Activated B cell treated with CpG ODN at 0.5 μM for 24 hours (primary cell): ENCODE measurements around the gene TUT1. TPM values are rescaled to one million over a fixed set of nuclear protein-coding genes. Genes with fewer than 3 reads are reported as not detected.
A peak's percentile ranks its signal among the peaks of the same experiment; 100 is the strongest.
"Not testable (repeated sequence)": the region's sequence is repeated elsewhere in the genome, so short reads cannot be mapped to it uniquely, and the experiment has no call there.

ENCODE experiments used
- ATAC-seq: fragments of 200-7000 bp; cut with Tn5 transposase; one replicate; pipeline ENCODE4 v1.10.0; 2021; ENCODE audit warnings: low read depth, mild to moderate bottlenecking, moderate library complexity
- CTCF ChIA-PET: fragments of 350-600 bp; sonication (Branson Sonifier 250); formaldehyde crosslinking; loops from one replicate; lab custom pipeline; 2021; ENCODE audit warnings: antibody characterized with exemption; lab: Charles Lee
- POLR2A ChIA-PET: fragments of 350-600 bp; sonication (Branson Sonifier 250); formaldehyde crosslinking; loops from one replicate; lab custom pipeline; 2021; ENCODE audit warnings: antibody characterized with exemption; lab: Charles Lee
- DNase-seq: peaks from one replicate; pipeline ENCODE4 v3.0.0; 2022
- H3K27ac Mint-ChIP-seq: one replicate; pipeline ENCODE4 v1.8.0; 2020; ENCODE audit warnings: mixed read lengths
- H3K27me3 Mint-ChIP-seq: one replicate; pipeline ENCODE4 v1.8.0; 2021; ENCODE audit warnings: mixed read lengths
- H3K36me3 Mint-ChIP-seq: one replicate; pipeline ENCODE4 v1.8.0; 2021; ENCODE audit warnings: low read depth, mixed read lengths
- H3K4me1 Mint-ChIP-seq: one replicate; pipeline ENCODE4 v1.8.0; 2021; ENCODE audit warnings: mixed read lengths
- H3K4me3 Mint-ChIP-seq: one replicate; pipeline ENCODE4 v1.8.0; 2020; ENCODE audit warnings: mild to moderate bottlenecking, mixed read lengths
- H3K9me3 Mint-ChIP-seq: one replicate; pipeline ENCODE4 v1.8.0; 2020; ENCODE audit warnings: mixed read lengths
- intact Hi-C: fragments of 100-400 bp; cut with micrococcal nuclease; formaldehyde crosslinking; loops from one replicate; pipeline ENCODE4 v1.15.1; 2024
- total RNA-seq: library from RNA; stranded (reverse); gene quantifications from 2 replicates; pipeline ENCODE4 v1.2.3, GENCODE V29; 2022
- TF ChIP-seq, protein P1 (sequence below): fragments of 200-600 bp; IDR thresholded peaks from one replicate; pipeline ENCODE4 v1.8.0; 2022; ENCODE audit warnings: antibody characterized with exemption, mild to moderate bottlenecking

The TUT1 gene
- total RNA-seq, 1 donor from 2014 or later: 30.9 TPM

- intact Hi-C loops: loop anchor here (1.0 kb wide), 7 partner anchors 10 to 106 kb away; partner anchors contain the start of genes C11orf98, CSKMT, EML3 and GANAB
- CTCF ChIA-PET: interaction anchor here (0.6 to 2.7 kb wide), 7 partner anchors 10 to 197 kb away, joined by 3 to 16 read pairs (median 3); partner anchors contain the start of gene TUT1
- Mint-ChIP-seq H3K9me3 (no peaks in the 10 kb centered on the region), H3K27me3 (no peaks in the 10 kb centered on the region), H3K4me1 (peaks cover 19% of the 10 kb centered on the region), H3K4me3 (peak within 1 kb of the TSS; percentile 90), H3K27ac (peak within 1 kb of the TSS; percentile 93), H3K36me3 (peaks cover 42% of the 10 kb centered on the region)
- peak; percentile 92 for ATAC-seq
- peak; percentile 93 for DNase-seq
- POLR2A ChIA-PET: interaction anchor here (0.5 to 5.1 kb wide), 41 partner anchors 8 to 260 kb away, joined by 3 to 109 read pairs (median 5); partner anchors contain the start of genes C11orf98, CSKMT, EEF1G and EML3
- TF ChIP-seq, protein P1, sequence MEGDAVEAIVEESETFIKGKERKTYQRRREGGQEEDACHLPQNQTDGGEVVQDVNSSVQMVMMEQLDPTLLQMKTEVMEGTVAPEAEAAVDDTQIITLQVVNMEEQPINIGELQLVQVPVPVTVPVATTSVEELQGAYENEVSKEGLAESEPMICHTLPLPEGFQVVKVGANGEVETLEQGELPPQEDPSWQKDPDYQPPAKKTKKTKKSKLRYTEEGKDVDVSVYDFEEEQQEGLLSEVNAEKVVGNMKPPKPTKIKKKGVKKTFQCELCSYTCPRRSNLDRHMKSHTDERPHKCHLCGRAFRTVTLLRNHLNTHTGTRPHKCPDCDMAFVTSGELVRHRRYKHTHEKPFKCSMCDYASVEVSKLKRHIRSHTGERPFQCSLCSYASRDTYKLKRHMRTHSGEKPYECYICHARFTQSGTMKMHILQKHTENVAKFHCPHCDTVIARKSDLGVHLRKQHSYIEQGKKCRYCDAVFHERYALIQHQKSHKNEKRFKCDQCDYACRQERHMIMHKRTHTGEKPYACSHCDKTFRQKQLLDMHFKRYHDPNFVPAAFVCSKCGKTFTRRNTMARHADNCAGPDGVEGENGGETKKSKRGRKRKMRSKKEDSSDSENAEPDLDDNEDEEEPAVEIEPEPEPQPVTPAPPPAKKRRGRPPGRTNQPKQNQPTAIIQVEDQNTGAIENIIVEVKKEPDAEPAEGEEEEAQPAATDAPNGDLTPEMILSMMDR: no peak
Measured at GRCh38 chr11:62621567-62622470, 30.5 kb upstream of the TUT1 start, which contains the start of gene B3GAT3. Gene B3GAT3, minus strand, starts transcription at chr11:62621986. Its CDS starts 39 bp downstream, at chr11:62621947.

GRCh38 chr11:62621027-62621566, 29.8 kb upstream of the TUT1 start:
- H3K27me3 Mint-ChIP-seq: no peaks in the 10 kb centered on the region
- H3K9me3 Mint-ChIP-seq: no peaks in the 10 kb centered on the region
- peaks cover 19% of the 10 kb centered on the region for H3K4me1 Mint-ChIP-seq
- no peak for ATAC-seq
- TF ChIP-seq, protein P1: no peak
- H3K36me3 Mint-ChIP-seq: peaks cover 42% of the 10 kb centered on the region
- POLR2A ChIA-PET: interaction anchor here (0.5 to 5.1 kb wide), 27 partner anchors 9 to 260 kb away, joined by 3 to 109 read pairs (median 5); partner anchors contain the start of genes C11orf98, CSKMT, EEF1G and EML3
- DNase-seq: no peak
- H3K27ac Mint-ChIP-seq: peak overlapping the region; percentile 83
- intact Hi-C loops: no loop called here
- peak overlapping the region; percentile 90 for H3K4me3 Mint-ChIP-seq
- CTCF ChIA-PET: interaction anchor here (0.9 to 2.7 kb wide), 5 partner anchors 9 to 196 kb away, joined by 3 to 16 read pairs (median 3); partner anchors contain the start of gene TUT1

GRCh38 chr11:62616957-62617356, 25.6 kb upstream of the TUT1 start:
- POLR2A ChIA-PET, H3K27ac Mint-ChIP-seq, DNase-seq, H3K4me3 Mint-ChIP-seq, H3K27me3 Mint-ChIP-seq, intact Hi-C loops, ATAC-seq, CTCF ChIA-PET, H3K9me3 Mint-ChIP-seq: not testable (repeated sequence)
- H3K36me3 Mint-ChIP-seq: peaks cover 36% of the 10 kb centered on the region
- H3K4me1 Mint-ChIP-seq: peaks cover 15% of the 10 kb centered on the region

- no peaks in the 10 kb centered on the region for H3K27me3 Mint-ChIP-seq
- DNase-seq: no peak
- POLR2A ChIA-PET: interaction anchor here (0.9 to 1.8 kb wide), 2 partner anchors 49 to 56 kb away, joined by 3 to 5 read pairs; partner anchors contain the start of genes C11orf98, CSKMT, LBHD1 and UQCC3
- H3K27ac Mint-ChIP-seq: no peak overlapping the region
- ATAC-seq: no peak
- peaks cover 16% of the 10 kb centered on the region for H3K4me1 Mint-ChIP-seq
- peaks cover 38% of the 10 kb centered on the region for H3K36me3 Mint-ChIP-seq
- H3K4me3 Mint-ChIP-seq: no peak overlapping the region
- H3K9me3 Mint-ChIP-seq: no peaks in the 10 kb centered on the region
- intact Hi-C loops: no loop called here
- TF ChIP-seq, protein P1: no peak
- CTCF ChIA-PET: no interaction called here
Measured at GRCh38 chr11:62615521-62615920, 24.2 kb upstream of the TUT1 start.

DNA sequence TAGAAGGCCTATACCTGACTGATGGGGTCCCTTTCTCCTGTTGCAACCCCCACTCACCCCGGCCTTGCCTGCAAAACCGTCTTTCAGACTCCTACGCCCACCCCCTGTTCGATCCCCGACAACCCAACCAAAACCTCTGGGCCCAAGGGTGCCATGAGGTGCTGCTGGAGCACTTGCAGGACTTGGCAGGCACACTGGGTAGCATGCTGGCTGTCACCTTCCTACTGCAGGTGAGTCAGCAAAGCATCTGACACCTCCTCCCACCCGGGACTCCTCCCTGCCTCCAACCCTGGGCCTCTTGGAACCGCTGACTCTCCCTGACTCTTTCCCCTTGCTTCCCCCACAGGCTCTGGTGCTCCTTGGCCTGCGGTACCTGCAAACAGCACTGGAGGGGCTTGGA, 23.0 kb upstream of the TUT1 start:
- intact Hi-C loops: loop anchor here (5.0 kb wide), 1 partner anchor 228 kb away; no protein-coding TSS in a partner anchor
- H3K36me3 Mint-ChIP-seq: peaks cover 40% of the 10 kb centered on the region
- DNase-seq (no peak), ATAC-seq (no peak)
- H3K27ac Mint-ChIP-seq: peak overlapping the region; percentile 65
- TF ChIP-seq, protein P1: no peak
- POLR2A ChIA-PET: interaction anchor here (1.4 to 5.8 kb wide), 4 partner anchors 13 to 64 kb away, joined by 4 to 63 read pairs (median 28); partner anchors contain the start of genes EEF1G, MTA2, TUT1 and UBXN1
- no peaks in the 10 kb centered on the region for H3K9me3 Mint-ChIP-seq
- CTCF ChIA-PET: no interaction called here
- peaks cover 18% of the 10 kb centered on the region for H3K4me1 Mint-ChIP-seq
- no peaks in the 10 kb centered on the region for H3K27me3 Mint-ChIP-seq
- H3K4me3 Mint-ChIP-seq: no peak overlapping the region
